HL-60 (cell line): ENCODE measurements around the gene TYW3.

Source experiments
- TF ChIP-seq, protein P1 (sequence below): IDR thresholded peaks from one replicate; pipeline ENCODE4 v1.5.1; 2011; ENCODE audit warnings: low read length, control low read depth, inconsistent platforms; ENCODE audit not compliant: insufficient read depth
- TF ChIP-seq, protein P2 (sequence below): IDR thresholded peaks from 2 replicates; pipeline ENCODE4 v1.6.1; 2012; ENCODE audit warnings: low read depth; ENCODE audit not compliant: insufficient replicate concordance

DNA sequence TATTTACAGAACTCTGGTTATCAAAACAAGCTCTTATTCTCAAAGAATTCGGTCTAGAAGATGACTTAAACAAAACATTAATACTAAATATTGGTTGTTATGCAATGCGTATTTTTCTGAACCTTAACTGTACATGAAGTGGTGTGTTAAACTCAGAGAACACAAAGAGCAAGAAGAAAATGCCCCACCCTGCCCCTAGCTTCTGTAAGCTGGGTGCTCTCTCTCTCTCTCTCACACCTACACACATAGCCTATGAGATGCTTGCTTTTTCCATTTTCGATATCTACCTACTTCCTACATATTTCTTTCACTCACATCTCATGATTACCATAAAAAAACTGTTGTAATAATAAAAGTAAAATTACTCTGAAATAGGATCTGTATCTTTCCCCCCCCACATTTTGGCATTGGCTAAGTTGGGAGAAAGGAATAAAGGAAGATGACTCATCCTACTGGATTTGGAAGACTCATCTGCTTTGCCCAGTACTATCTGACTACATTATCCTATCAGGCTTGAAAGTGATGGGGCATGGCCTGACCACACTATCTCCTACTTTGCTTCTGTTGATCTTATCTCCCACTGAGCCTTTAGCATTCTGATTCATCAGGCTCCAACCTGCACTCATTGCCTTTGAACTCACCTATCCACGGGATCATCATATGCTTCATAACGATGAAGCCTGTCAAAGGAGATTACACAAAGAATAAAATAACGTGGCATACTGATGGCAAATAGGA lies 3.0 kb upstream of the TYW3 start:
- TF ChIP-seq, protein P1, sequence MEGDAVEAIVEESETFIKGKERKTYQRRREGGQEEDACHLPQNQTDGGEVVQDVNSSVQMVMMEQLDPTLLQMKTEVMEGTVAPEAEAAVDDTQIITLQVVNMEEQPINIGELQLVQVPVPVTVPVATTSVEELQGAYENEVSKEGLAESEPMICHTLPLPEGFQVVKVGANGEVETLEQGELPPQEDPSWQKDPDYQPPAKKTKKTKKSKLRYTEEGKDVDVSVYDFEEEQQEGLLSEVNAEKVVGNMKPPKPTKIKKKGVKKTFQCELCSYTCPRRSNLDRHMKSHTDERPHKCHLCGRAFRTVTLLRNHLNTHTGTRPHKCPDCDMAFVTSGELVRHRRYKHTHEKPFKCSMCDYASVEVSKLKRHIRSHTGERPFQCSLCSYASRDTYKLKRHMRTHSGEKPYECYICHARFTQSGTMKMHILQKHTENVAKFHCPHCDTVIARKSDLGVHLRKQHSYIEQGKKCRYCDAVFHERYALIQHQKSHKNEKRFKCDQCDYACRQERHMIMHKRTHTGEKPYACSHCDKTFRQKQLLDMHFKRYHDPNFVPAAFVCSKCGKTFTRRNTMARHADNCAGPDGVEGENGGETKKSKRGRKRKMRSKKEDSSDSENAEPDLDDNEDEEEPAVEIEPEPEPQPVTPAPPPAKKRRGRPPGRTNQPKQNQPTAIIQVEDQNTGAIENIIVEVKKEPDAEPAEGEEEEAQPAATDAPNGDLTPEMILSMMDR = no peak
- TF ChIP-seq, protein P2, sequence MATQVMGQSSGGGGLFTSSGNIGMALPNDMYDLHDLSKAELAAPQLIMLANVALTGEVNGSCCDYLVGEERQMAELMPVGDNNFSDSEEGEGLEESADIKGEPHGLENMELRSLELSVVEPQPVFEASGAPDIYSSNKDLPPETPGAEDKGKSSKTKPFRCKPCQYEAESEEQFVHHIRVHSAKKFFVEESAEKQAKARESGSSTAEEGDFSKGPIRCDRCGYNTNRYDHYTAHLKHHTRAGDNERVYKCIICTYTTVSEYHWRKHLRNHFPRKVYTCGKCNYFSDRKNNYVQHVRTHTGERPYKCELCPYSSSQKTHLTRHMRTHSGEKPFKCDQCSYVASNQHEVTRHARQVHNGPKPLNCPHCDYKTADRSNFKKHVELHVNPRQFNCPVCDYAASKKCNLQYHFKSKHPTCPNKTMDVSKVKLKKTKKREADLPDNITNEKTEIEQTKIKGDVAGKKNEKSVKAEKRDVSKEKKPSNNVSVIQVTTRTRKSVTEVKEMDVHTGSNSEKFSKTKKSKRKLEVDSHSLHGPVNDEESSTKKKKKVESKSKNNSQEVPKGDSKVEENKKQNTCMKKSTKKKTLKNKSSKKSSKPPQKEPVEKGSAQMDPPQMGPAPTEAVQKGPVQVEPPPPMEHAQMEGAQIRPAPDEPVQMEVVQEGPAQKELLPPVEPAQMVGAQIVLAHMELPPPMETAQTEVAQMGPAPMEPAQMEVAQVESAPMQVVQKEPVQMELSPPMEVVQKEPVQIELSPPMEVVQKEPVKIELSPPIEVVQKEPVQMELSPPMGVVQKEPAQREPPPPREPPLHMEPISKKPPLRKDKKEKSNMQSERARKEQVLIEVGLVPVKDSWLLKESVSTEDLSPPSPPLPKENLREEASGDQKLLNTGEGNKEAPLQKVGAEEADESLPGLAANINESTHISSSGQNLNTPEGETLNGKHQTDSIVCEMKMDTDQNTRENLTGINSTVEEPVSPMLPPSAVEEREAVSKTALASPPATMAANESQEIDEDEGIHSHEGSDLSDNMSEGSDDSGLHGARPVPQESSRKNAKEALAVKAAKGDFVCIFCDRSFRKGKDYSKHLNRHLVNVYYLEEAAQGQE = no peak
